RPMI7951 (cell line): Measurements from ENCODE around the gene TMPRSS11E. TPM values are rescaled to one million over a fixed set of nuclear protein-coding genes. Genes with fewer than 3 reads are reported as not detected.
"Not testable (repeated sequence)": the region's sequence is repeated elsewhere in the genome, so short reads cannot be mapped to it uniquely, and the experiment has no call there.

Experiments
- DNase-seq: peaks from one replicate; pipeline ENCODE4 v3.0.0-alpha.2; 2012; ENCODE audit warnings: low read depth
- total RNA-seq: library from RNA; depleted of rRNA; stranded (reverse); fragments of >200 nt; shearing (Covaris generic); gene quantifications from 2 replicates; pipeline ENCODE4 v1.2.3, GENCODE V29; 2014

The TMPRSS11E gene
- total RNA-seq, 1 experiment from 2014 or later: not detected

DNA sequence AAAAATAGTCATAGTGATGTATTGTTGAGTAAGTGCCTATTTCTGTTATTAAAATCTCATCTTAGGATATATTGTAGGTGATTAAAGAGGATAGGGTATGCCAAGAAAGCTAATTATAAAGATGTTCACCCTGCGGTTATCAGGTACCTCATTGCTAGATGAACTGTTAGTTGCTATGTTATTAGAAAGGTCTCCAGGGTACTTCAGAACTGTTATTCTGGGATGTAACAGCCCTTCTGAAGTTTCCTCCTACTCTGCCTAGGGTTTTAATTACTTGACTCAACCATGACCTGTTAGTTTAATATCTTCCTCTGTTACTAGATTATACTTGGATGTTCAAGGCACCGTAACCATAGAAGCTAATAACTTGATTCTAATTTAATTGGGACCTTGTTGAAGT lies 15.4 kb downstream of the TMPRSS11E start:
- DNase-seq: no peak

DNA sequence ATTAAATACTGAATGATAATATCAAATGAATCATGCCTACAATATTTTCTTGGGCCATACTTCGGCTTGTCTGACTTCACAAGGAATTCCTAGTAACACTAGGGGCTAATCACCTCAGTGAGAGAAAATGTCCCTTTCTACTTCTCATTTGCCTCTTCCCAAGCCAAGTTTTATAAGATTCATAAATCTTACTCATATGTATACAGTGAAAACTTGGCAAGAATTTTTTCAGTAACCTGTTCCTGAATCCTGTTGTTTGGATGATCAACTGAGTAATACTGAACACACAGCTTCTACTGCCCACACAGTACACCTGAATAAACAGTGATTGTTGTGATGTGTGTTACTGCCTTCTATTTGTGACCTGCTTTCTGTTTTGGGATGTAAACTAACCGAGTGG lies 16.5 kb downstream of the TMPRSS11E start:
- DNase-seq: no peak

- DNase-seq: peak; percentile 9
These were observed 17.8 kb downstream of the TMPRSS11E start for GRCh38 chr4:68465058-68465457.

- peak; percentile 66 for DNase-seq
These were observed 18.9 kb downstream of the TMPRSS11E start for GRCh38 chr4:68466185-68466584.

GRCh38 chr4:68466751-68467150 lies 19.5 kb downstream of the TMPRSS11E start:
- DNase-seq: peak; percentile 6

- DNase-seq: no peak
These were observed 22.2 kb downstream of the TMPRSS11E start for GRCh38 chr4:68469482-68469881.

DNA sequence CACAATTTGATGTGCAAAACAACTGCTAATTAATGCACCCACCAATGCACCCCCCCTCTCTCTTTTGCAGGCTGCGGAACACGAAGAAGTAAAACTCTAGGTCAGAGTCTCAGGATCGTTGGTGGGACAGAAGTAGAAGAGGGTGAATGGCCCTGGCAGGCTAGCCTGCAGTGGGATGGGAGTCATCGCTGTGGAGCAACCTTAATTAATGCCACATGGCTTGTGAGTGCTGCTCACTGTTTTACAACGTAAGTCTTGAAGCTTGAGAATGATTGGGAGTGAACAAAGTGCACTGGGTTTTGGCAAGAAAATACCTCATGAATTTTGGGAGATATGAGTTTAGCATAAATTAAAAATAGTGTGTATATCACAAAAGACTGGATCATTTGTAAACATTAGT lies 28.9 kb downstream of the TMPRSS11E start:
- DNase-seq: peak; percentile 51

- no peak for DNase-seq
These were observed 42.1 kb downstream of the TMPRSS11E start for GRCh38 chr4:68489338-68489737.

DNA sequence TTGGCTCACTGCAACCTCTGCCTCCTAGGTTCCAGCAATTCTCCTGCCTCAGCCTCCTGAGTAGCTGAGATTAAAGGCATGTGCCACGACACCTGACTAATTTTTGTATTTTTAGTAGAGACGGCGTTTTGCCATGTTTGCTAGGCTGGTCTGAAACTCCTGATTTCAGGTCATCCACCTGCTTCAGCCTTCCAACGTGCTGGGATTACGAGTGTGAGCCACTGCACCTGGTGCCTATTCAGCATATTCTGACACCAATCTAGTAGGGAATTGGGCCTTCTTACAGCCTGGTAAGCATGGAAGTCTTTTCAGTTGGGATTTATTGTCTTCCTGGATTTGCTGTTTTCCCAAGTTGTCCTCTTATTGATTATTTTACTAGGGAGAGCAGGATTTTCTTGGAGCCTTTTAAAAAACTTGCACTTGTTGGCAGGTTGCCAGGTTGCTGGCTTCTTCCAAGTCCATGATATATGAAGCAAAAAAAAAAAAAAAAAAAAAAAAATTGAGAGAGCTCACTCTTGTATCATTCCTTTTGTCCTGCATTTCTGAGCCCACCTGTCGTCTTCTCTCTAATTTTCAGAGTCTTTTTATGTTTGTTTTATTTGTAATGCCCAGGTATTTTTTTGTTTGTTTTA lies 43.7 kb downstream of the TMPRSS11E start:
- no peak for DNase-seq

DNA sequence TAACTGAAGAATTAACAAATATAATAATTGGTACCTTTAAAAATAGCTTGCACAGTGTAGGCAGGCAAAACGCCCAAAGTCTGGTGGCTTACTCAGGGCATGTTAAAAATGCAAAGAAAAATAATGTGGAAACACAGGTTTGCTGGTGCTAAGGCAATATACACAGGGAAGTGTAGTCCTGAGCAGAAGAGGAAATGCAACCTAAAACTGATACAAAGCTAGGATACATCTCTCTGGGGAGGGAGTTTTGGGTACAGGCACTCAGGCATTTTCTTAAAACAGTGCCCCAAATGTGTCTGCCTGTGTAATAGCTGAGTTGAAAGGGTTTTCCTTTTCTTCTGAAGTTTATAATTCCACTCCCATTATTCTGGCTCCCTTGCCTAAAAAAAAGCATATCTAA lies 47.4 kb downstream of the TMPRSS11E start:
- DNase-seq: no peak

GRCh38 chr4:68498413-68499007 lies 51.2 kb downstream of the TMPRSS11E start:
- DNase-seq: peak; percentile 47

- no peak for DNase-seq
These were observed 51.8 kb downstream of the TMPRSS11E start for GRCh38 chr4:68499021-68499420.

- DNase-seq: not testable (repeated sequence)
These were observed 56.2 kb downstream of the TMPRSS11E start for GRCh38 chr4:68503462-68503861.

DNA sequence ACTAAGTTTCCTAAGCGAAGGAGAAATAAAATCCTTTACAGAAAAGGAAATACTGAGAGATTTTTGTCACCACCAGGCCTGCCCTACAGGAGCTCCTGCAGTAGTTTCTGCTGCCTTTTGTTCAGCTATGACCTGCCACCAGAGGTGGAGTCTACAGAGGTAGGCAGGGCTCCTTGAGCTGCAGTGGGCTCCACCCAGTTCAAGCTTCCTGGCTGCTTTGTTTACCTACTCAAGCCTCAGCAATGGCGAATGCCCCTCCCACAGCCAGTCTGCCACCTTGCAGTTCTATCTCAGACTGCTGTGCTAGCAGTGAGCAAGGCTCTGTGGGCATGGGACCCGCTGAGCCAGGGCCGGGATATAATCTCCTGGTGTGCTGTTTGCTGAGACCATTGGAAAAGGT lies 57.6 kb downstream of the TMPRSS11E start:
- DNase-seq: not testable (repeated sequence)

GRCh38 chr4:68505452-68505851 lies 58.2 kb downstream of the TMPRSS11E start:
- not testable (repeated sequence) for DNase-seq

GRCh38 chr4:68518889-68519288 lies 71.6 kb downstream of the TMPRSS11E start:
- DNase-seq: no peak

DNA sequence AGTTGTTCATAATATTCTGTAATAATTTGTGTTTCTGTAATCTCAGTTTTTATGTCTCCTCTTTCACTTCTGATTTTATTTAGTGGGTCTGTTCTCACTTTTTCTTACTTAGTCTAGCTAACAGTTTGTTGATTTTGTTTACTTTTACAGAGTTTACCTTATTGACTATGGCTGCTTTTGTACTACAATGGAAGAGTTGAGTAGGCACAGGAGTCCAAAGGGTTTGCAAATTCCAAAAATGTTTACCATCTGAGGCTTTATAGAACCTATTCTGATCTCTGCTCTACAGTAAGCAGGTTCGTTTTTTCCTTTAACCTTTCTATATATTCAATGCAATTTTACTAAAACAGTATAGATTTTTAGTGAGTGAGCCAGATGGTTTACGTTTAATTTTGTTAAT lies 73.7 kb downstream of the TMPRSS11E start:
- DNase-seq: no peak

DNA sequence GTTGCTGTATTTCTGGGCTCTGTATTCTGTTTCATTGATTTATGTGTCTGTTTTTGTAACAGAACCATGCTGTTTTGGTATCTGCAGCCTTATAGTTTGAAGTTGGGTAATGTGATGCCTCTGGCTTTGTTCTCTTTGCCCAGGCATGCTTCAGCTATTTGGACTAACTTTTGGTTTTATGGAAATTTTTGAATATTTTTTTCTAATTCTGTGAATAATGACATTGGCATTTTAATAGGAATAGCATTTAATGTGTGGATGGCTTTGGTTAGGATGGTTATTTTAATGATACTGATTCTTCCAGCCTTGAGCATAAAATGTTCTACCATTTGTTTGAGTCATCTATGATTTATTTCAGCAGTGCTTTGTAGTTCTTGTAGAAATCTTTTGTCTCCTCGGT lies 75.0 kb downstream of the TMPRSS11E start:
- DNase-seq: not testable (repeated sequence)

DNA sequence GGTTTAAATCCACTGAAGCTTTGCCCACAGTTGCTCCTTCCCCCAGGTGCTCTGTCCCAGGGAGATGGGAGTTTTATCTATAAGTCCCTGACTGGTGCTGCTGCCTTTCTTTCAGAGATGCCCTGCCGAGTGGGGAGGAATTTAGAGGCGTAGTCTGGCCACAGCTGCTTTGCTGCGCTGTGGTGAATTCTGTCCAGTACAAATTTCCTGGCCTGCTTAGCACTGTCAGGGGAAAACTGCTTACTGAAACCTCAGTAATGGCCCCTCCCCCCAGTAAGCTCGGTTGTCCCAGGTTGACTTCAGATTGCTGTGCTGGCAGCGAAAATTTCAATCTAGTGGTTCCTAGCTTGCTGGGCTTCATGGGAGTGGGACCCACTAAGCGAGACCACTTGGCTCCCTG lies 88.7 kb downstream of the TMPRSS11E start:
- DNase-seq: no peak

GRCh38 chr4:68536375-68536774 lies 89.1 kb downstream of the TMPRSS11E start:
- no peak for DNase-seq

GRCh38 chr4:68542742-68543141 lies 95.5 kb downstream of the TMPRSS11E start:
- not testable (repeated sequence) for DNase-seq
